HFFc6 (cell line): ENCODE data around the gene TUT4. TPM values are rescaled to one million over a fixed set of nuclear protein-coding genes. Genes with fewer than 3 reads are reported as not detected.

Experiments used
- DNase-seq: peaks from one replicate; pipeline ENCODE4 v3.0.0-alpha.2; 2018
- H3K27ac Mint-ChIP-seq: 2 replicates; pipeline ENCODE4 v1.8.0; 2020; ENCODE audit warnings: mild to moderate bottlenecking, mixed read lengths
- H3K27me3 Mint-ChIP-seq: 2 replicates; pipeline ENCODE4 v1.8.0; 2021; ENCODE audit warnings: mild to moderate bottlenecking, moderate library complexity, mixed read lengths; ENCODE audit not compliant: insufficient read depth
- H3K36me3 Mint-ChIP-seq: 2 replicates; pipeline ENCODE4 v1.8.0; 2021; ENCODE audit warnings: low read depth, mixed read lengths
- H3K4me1 Mint-ChIP-seq: 2 replicates; pipeline ENCODE4 v1.8.0; 2020; ENCODE audit warnings: low read depth, mixed read lengths
- H3K4me3 Mint-ChIP-seq: 2 replicates; pipeline ENCODE4 v1.8.0; 2020; ENCODE audit warnings: mild to moderate bottlenecking, moderate library complexity, mixed read lengths
- H3K9me3 Mint-ChIP-seq: 2 replicates; pipeline ENCODE4 v1.8.0; 2020; ENCODE audit warnings: mild to moderate bottlenecking, mixed read lengths
- total RNA-seq, 6 experiments: library from RNA; stranded (reverse); fragmentation: NEBNext Ultra II Directional; extraction: Animal tissue kit (Norgen Biotek cat#: 25700); gene quantifications; 2 replicates in 1 of 6; 3 replicates in 5 of 6; pipeline ENCODE4 v1.2.3, GENCODE V29; 2021
- TF ChIP-seq, protein P1 (sequence below): fragments of 200-600 bp; sonication (generic); IDR thresholded peaks from 2 replicates; pipeline ENCODE4 v1.5.0; 2021; ENCODE audit warnings: antibody characterized with exemption, mild to moderate bottlenecking

TUT4 gene
- total RNA-seq, 6 experiments from 2014 or later = 24.1 to 32.0 (median 27.2) TPM

DNA sequence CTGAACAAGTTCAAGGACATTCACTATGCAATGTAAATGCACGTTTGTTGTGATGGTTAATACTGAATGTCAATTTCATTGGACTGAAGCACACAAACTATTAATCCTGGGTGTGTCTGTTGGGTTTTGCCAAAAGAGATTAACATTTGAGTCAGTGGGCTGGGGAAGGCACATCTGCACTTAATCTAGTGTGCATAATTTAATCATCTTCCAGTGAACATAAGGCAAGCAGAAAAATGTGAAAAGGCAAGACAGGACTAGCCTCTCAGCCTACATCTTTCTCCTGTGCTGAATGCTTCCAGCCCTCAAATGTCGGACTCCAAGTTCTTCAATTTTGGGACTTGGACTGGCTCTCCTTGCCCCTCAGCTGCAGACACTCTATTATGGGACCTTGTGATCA, 108.4 kb downstream of the TUT4 start:
- no peak for DNase-seq
- Mint-ChIP-seq H3K4me3 (no peak overlapping the region), H3K9me3 (no peaks in the 10 kb centered on the region), H3K4me1 (peaks cover 5% of the 10 kb centered on the region; the same call in 1 of the 2 replicates), H3K27me3 (no peaks in the 10 kb centered on the region), H3K36me3 (no peaks in the 10 kb centered on the region), H3K27ac (no peak overlapping the region)
- TF ChIP-seq, protein P1, sequence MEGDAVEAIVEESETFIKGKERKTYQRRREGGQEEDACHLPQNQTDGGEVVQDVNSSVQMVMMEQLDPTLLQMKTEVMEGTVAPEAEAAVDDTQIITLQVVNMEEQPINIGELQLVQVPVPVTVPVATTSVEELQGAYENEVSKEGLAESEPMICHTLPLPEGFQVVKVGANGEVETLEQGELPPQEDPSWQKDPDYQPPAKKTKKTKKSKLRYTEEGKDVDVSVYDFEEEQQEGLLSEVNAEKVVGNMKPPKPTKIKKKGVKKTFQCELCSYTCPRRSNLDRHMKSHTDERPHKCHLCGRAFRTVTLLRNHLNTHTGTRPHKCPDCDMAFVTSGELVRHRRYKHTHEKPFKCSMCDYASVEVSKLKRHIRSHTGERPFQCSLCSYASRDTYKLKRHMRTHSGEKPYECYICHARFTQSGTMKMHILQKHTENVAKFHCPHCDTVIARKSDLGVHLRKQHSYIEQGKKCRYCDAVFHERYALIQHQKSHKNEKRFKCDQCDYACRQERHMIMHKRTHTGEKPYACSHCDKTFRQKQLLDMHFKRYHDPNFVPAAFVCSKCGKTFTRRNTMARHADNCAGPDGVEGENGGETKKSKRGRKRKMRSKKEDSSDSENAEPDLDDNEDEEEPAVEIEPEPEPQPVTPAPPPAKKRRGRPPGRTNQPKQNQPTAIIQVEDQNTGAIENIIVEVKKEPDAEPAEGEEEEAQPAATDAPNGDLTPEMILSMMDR = no peak

DNA sequence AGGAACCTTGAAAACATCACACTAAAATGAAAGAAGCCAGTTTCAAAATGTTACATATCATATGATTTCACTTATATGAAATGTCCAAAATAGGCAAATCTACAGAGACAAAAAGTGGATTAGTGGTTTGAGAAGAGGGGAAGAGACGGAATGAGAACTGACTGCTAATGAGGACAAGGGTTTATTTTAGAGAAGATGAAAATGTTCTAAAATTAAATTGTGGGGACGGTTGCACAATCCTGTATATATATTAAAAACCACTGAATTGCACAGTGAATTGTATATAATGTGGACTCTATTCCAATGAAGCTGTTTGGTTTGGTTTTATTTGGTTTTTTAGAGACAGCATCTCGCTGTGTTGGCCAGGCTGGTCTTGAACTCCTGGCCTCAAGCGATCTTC, 112.9 kb downstream of the TUT4 start:
- no peaks in the 10 kb centered on the region for H3K27me3 Mint-ChIP-seq

DNA sequence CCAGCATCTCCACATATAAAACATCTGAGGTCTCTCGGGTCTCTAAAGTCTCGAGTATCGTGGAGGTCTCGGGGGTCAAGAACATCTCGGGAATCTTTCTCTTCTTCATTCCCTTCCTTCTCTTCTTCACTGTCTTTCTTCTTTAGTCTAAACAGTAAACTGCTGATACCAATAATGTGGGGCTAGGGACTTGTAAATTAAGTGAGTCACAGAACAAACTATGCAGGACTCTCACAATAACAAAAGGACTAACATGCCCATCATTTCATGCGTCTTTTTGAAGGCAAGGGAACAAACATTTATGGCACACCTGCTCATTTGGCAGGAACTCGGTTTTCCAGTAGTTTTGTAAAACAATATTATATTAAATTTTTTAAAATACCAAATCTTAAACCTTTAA, 116.1 kb downstream of the TUT4 start:
- H3K27me3 Mint-ChIP-seq = no peaks in the 10 kb centered on the region
- TF ChIP-seq, protein P1 = no peak
- DNase-seq = no peak
- no peaks in the 10 kb centered on the region for H3K9me3 Mint-ChIP-seq
- H3K27ac Mint-ChIP-seq = no peak overlapping the region
- no peak overlapping the region for H3K4me3 Mint-ChIP-seq
- H3K4me1 Mint-ChIP-seq = no peaks in the 10 kb centered on the region
- no peaks in the 10 kb centered on the region; the same call in 1 of the 2 replicates for H3K36me3 Mint-ChIP-seq

More for the DNA sequence above, 112.9 kb downstream of the TUT4 start:
- Mint-ChIP-seq H3K4me1 (no peaks in the 10 kb centered on the region), H3K36me3 (no peaks in the 10 kb centered on the region; the same call in 1 of the 2 replicates), H3K9me3 (no peaks in the 10 kb centered on the region), H3K4me3 (no peak overlapping the region), H3K27ac (no peak overlapping the region)
- no peak for DNase-seq
- TF ChIP-seq, protein P1 = no peak

DNA sequence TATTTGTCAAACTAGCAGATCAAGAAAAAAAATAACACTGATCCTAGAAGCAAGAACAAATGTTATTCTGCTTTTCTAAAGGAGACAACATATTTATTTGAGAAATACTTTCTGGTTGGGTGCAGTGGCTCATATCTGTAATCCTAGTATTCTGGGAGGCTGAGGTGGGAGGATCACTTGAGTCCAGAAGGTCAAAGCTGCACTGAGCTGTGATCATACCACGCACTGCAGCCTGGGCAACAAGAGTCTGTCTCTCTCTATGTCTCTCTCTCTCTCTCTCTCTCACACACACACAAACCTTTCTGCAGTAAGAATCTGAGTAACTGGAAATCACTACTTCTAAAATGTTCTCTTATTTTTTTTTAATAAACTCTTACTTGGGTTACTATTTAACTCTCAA, 117.2 kb downstream of the TUT4 start:
- Mint-ChIP-seq H3K36me3 (peaks cover 6% of the 10 kb centered on the region), H3K4me1 (no peaks in the 10 kb centered on the region), H3K4me3 (no peak overlapping the region), H3K9me3 (no peaks in the 10 kb centered on the region), H3K27ac (no peak overlapping the region), H3K27me3 (no peaks in the 10 kb centered on the region; the same call in none of the 2 replicates)
- TF ChIP-seq, protein P1 = no peak
- no peak for DNase-seq

DNA sequence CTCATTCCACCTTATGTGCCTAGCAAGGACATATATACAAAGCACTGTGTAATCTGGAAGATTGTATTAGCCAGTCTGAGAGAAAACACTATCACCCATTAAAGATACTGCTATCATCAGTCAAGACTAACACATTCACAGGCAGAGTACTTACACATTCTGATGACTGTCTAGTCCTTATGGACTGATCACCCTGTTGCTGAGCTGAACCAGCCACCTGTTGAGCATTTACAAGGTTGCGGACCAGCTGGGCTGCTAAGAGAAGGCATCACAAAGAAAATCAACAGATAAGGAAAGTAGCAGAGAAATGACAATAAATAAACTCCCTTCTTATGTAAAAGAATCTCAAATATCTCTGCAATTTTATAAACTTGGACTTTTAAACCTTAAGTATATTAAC, 117.7 kb downstream of the TUT4 start:
- no peaks in the 10 kb centered on the region; the same call in none of the 2 replicates for H3K27me3 Mint-ChIP-seq
- no peak for DNase-seq
- H3K9me3 Mint-ChIP-seq = no peaks in the 10 kb centered on the region
- TF ChIP-seq, protein P1 = no peak
- peaks cover 7% of the 10 kb centered on the region for H3K36me3 Mint-ChIP-seq
- H3K4me3 Mint-ChIP-seq = no peak overlapping the region
- no peak overlapping the region for H3K27ac Mint-ChIP-seq
- H3K4me1 Mint-ChIP-seq = no peaks in the 10 kb centered on the region

DNA sequence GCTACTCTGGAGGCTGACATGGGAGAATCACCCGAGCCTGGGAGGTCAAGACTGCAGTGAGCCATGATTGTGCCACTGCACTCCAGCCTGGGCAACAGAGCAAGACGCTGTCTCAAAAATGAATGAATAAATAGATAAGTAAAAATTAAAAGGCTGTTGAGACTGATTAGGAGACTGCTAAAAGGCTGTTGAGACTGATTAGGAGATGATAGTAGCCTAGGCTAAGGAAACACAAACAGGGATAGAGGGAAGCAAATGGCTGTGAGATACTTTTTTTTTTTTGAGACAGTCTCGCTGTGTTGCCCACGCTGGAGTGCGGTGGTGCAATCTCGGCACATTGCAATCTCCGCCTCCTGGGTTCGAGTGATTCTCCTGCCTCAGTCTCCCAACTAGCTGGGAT, 120.1 kb downstream of the TUT4 start:
- TF ChIP-seq, protein P1 = no peak
- Mint-ChIP-seq H3K9me3 (no peaks in the 10 kb centered on the region), H3K27me3 (no peaks in the 10 kb centered on the region; the same call in none of the 2 replicates), H3K4me3 (no peak overlapping the region), H3K36me3 (peaks cover 7% of the 10 kb centered on the region), H3K4me1 (no peaks in the 10 kb centered on the region), H3K27ac (no peak overlapping the region)
- DNase-seq = no peak
